ENCODE measurements around the gene HTRA2.

Gene HTRA2

DNA sequence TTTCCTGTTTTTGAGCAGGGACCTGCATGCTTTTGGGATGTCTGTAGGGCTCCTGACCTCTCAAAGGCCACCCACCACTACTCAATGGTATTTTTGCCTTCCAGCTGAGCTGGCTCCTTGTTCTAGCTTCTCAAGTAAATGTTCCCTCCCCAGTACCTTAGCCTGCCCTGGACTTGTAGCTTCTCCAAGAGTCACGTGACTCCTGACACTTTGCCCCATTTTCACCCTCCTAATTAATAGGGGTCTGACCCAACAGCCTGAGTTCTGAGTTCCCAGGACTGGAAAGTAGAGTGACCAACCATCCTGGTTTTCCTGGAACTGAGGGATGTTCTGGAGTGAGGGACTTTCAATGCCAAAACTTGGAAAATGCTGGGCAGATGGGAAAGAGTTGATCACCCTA is 34.3 kb upstream of the HTRA2 start:
- Histone ChIP-seq H3K27ac (no peak overlapping the region), H3K4me3 (no peak overlapping the region), H3K36me3 (peaks cover 27 to 42% (median 34%) of the 10 kb centered on the region in 3 donors), H3K9me3 (no peaks in the 10 kb centered on the region), H3K27me3 (peaks cover 0 to 38% of the 10 kb centered on the region in 2 donors), H3K4me1 (peaks cover 0 to 26% (median 25%) of the 10 kb centered on the region in 4 donors)
- intact Hi-C loops (cut with DNase I; ENCODE audit: low total_unique reads): no loop called here
- TF ChIP-seq, protein P1, sequence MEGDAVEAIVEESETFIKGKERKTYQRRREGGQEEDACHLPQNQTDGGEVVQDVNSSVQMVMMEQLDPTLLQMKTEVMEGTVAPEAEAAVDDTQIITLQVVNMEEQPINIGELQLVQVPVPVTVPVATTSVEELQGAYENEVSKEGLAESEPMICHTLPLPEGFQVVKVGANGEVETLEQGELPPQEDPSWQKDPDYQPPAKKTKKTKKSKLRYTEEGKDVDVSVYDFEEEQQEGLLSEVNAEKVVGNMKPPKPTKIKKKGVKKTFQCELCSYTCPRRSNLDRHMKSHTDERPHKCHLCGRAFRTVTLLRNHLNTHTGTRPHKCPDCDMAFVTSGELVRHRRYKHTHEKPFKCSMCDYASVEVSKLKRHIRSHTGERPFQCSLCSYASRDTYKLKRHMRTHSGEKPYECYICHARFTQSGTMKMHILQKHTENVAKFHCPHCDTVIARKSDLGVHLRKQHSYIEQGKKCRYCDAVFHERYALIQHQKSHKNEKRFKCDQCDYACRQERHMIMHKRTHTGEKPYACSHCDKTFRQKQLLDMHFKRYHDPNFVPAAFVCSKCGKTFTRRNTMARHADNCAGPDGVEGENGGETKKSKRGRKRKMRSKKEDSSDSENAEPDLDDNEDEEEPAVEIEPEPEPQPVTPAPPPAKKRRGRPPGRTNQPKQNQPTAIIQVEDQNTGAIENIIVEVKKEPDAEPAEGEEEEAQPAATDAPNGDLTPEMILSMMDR (IDR thresholded peaks at IDR 0.05): no peak
- DNase-seq: no peak

GRCh38 chr2:74496997-74497776 is 32.5 kb upstream of the HTRA2 start:
- TF ChIP-seq, protein P1 (IDR thresholded peaks at IDR 0.05): no peak
- intact Hi-C loops (cut with DNase I; ENCODE audit: low total_unique reads): no loop called here
- DNase-seq: no peak
- H3K27ac ChIP-seq: no peak overlapping the region
- peaks cover 0 to 55% of the 10 kb centered on the region in 2 donors for H3K27me3 ChIP-seq
- H3K4me1 ChIP-seq: peaks cover 0 to 26% (median 25%) of the 10 kb centered on the region in 4 donors
- H3K9me3 ChIP-seq: no peaks in the 10 kb centered on the region
- peaks cover 10 to 24% (median 17%) of the 10 kb centered on the region in 3 donors for H3K36me3 ChIP-seq
- no peak overlapping the region for H3K4me3 ChIP-seq

GRCh38 chr2:74497777-74498499 is 31.8 kb upstream of the HTRA2 start:
- DNase-seq: no peak
- intact Hi-C loops (cut with DNase I; ENCODE audit: low total_unique reads): no loop called here
- Histone ChIP-seq H3K9me3 (no peaks in the 10 kb centered on the region), H3K36me3 (peaks cover 2 to 17% (median 9%) of the 10 kb centered on the region in 3 donors), H3K4me3 (peak overlapping the region; percentile 14 to 37), H3K27me3 (peaks cover 0 to 63% of the 10 kb centered on the region in 2 donors), H3K4me1 (peaks cover 0 to 32% (median 29%) of the 10 kb centered on the region in 4 donors), H3K27ac (no peak overlapping the region)
- TF ChIP-seq, protein P1 (IDR thresholded peaks at IDR 0.05): no peak

- intact Hi-C loops (cut with DNase I; ENCODE audit: low total_unique reads): no loop called here
- Histone ChIP-seq H3K4me1 (peaks cover 0 to 39% (median 33%) of the 10 kb centered on the region in 4 donors), H3K4me3 (peak overlapping the region in 1 of 2 donors; percentile 37), H3K9me3 (no peaks in the 10 kb centered on the region), H3K36me3 (peaks cover 0 to 9% (median 2%) of the 10 kb centered on the region in 3 donors), H3K27ac (no peak overlapping the region), H3K27me3 (peaks cover 0 to 68% of the 10 kb centered on the region in 2 donors)
- TF ChIP-seq, protein P1 (IDR thresholded peaks at IDR 0.05): no peak
- DNase-seq: no peak
Observed at GRCh38 chr2:74498500-74499266, 31.1 kb upstream of the HTRA2 start.

GRCh38 chr2:74499267-74499939 is 30.3 kb upstream of the HTRA2 start, which contains the start of gene LBX2:
TSS of gene LBX2 (minus strand) at chr2:74499603. CDS start at chr2:74499537, 66 bp downstream.
- Histone ChIP-seq H3K4me3 (peak within 1 kb of the TSS in 1 of 2 donors; percentile 37), H3K9me3 (no peaks in the 10 kb centered on the region), H3K36me3 (peaks cover 0 to 4% (median 0%) of the 10 kb centered on the region in 3 donors), H3K27ac (no peak within 1 kb of the TSS), H3K27me3 (peaks cover 0 to 68% of the 10 kb centered on the region in 2 donors), H3K4me1 (peaks cover 0 to 43% (median 34%) of the 10 kb centered on the region in 4 donors)
- TF ChIP-seq, protein P1 (IDR thresholded peaks at IDR 0.05): no peak
- intact Hi-C loops (cut with DNase I; ENCODE audit: low total_unique reads): no loop called here
- DNase-seq: no peak

All from tibial artery (tissue), 4 donors.